G401 (cell line): Measurements from ENCODE around the gene COL4A6. TPM values are rescaled to one million over a fixed set of nuclear protein-coding genes. Genes with fewer than 3 reads are reported as not detected.
"Not testable (repeated sequence)": the region's sequence is repeated elsewhere in the genome, so short reads cannot be mapped to it uniquely, and the experiment has no call there.

ENCODE experiments used
- DNase-seq: peaks from one replicate; pipeline ENCODE4 v3.0.0-alpha.2; 2015; ENCODE audit warnings: low spot score
- in situ Hi-C: cut with HindIII; loops from 2 replicates; pipeline ENCODE4 v1.10.0; 2016; ENCODE audit warnings: low sequenced_read_pairs, mixed read lengths
- total RNA-seq: library from RNA; depleted of rRNA; stranded (reverse); fragments of >200 nt; shearing (Covaris generic); gene quantifications from 2 replicates; pipeline ENCODE4 v1.2.3, GENCODE V29; 2014; rRNA removed

The COL4A6 gene
- not detected in 2 replicates for total RNA-seq

DNA sequence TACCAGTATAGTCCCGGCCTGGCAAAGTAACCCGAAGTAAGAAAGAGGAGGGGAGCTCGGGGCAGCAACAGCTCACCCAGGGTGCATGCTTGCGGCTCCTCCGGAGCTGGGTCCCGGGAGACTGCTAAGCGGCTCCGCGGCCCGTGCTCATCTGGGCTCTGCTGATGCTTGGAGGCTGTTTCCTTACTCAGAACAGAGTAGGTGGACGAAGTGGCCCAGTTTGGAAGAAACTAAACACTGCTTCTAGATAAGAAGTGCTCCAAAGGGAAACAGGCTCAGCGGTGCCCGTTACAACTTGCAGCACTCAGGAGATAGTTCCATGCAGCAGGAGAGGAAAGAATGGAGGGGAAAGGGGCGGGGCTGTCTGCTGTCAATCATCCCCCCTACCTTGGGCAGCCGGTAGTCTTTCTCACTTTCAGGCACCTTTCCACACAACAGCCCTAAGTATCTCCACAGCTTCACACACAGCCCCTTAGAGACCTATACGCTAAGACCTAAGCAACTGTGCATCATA, at the start of gene COL4A6:
Gene COL4A6, minus strand, starts transcription at position 313 of the 514 bp plus-strand sequence. Its CDS starts 226 bp downstream, at position 87.
- in situ Hi-C loops = no loop called here
- DNase-seq = no peak

- no peak for DNase-seq
- in situ Hi-C loops = no loop called here
Measured at GRCh38 chrX:108485960-108486359, 47.7 kb upstream of the COL4A6 start.

- no peak for DNase-seq
- in situ Hi-C loops = no loop called here
Measured at GRCh38 chrX:108484251-108484650, 46.0 kb upstream of the COL4A6 start.

DNA sequence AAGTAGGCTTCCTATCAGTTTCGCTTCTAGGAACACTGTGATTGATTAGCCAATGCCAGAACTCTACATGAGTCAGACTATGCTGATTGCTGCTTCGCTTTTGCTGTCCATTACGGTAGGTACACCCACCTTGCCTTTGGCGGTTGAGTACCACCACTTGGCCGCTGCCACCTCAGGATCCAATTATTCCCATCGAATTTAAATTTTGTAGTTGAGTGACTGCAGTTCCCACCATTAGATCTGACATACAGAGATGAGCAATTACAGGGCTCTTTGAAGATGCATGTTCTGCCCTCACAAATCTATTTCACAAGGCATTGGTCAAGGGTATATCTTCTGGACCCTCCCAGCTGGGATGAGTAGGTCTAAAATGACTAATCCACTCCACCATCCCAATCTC, 43.3 kb upstream of the COL4A6 start:
- in situ Hi-C loops = not testable (repeated sequence)

GRCh38 chrX:108473979-108474378, 35.8 kb upstream of the COL4A6 start:
- in situ Hi-C loops = no loop called here
- no peak for DNase-seq

More for the DNA sequence above, 43.3 kb upstream of the COL4A6 start:
- DNase-seq = not testable (repeated sequence)

- in situ Hi-C loops = no loop called here
- no peak for DNase-seq
Measured at GRCh38 chrX:108468486-108468885, 30.3 kb upstream of the COL4A6 start.

GRCh38 chrX:108464604-108465003, 26.4 kb upstream of the COL4A6 start:
- DNase-seq = no peak
- in situ Hi-C loops = no loop called here

DNA sequence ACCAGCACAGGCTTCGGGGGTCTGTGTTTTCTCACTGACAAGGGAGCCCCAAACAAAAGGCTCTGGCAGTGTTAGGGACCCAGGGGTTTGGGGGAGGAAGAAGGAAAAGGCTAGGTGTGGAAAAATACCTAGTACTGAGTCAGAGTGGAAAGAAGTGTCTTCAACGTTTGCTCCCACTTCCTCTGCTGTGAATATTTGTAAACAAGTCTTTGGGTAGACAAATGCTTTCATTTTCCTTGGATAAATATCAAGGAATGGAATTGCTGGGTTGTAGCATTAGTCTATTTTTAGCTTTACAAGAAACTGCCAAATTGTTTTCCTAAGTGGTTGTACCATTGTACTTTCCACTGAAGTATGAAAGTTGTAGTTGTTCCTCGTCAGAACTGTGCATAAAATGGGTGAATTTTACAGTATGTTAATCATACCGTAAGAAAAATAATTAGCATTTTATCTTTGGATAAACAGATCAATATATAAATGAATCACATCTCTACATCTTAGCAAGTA, 18.8 kb upstream of the COL4A6 start:
- no peak for DNase-seq
- in situ Hi-C loops = no loop called here

DNA sequence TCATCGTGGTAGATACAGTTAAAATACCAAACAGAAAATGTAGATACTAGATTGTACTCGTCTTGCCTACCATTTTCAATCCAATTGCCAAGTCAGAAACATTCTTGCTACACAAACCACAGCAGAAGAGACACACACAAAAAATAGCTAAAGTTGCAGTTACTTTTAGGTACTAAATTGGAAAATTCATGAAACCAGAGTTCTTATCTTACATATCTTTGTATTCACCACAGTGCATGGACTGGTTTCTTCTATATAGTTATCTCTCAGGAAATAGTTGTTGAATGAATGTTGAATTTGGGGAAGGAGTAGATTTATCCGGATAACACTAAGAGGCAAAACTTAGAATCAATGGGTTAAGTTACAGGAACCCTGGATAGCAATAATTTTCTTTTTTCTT, 15.6 kb upstream of the COL4A6 start:
- no peak for DNase-seq
- in situ Hi-C loops = no loop called here

DNA sequence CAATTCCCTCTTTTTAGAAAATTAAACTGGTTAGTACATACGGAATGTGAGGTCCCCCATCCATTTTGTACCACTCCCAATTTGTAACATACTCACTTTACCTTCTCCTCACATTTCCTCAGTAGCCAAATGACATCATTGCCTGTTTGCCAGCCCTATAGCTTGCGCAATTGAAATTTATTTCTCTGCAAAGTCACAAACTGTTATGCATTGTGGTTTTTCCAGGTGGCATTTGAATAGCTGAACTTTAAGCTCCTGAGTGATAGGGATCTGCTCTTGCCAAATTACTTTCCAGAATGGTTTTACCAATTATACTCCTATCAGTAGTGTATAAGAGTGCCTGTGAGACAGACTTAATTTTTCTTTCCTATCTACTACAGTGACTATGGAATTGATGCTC, 9.1 kb upstream of the COL4A6 start:
- in situ Hi-C loops = no loop called here
- no peak for DNase-seq

DNA sequence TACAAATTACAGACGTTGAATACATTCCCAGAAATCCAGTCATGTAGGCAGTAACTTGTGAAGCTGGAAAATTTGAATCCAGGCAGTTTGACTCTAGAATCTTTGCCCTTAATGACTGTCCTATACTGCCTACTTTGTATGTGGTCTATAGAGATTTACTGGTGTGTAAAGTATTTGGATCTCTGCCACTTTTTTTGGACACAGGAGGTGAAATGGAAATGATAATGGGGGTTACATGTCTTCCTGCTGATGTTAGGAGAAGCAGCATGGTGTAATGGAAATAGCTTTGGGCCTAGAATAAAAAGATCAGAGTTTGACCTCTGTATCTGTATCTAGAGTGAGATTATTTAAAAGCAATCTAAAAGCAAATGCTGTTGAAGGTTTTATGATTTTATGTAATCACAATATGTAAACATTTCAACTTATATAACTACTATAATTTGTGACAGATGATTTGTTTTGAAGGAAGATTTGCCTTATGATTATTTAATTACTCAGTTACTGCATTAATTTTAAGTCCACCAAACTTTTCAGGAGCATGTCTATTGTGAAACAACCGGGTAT, 4.8 kb upstream of the COL4A6 start:
- in situ Hi-C loops = no loop called here
- no peak for DNase-seq

DNA sequence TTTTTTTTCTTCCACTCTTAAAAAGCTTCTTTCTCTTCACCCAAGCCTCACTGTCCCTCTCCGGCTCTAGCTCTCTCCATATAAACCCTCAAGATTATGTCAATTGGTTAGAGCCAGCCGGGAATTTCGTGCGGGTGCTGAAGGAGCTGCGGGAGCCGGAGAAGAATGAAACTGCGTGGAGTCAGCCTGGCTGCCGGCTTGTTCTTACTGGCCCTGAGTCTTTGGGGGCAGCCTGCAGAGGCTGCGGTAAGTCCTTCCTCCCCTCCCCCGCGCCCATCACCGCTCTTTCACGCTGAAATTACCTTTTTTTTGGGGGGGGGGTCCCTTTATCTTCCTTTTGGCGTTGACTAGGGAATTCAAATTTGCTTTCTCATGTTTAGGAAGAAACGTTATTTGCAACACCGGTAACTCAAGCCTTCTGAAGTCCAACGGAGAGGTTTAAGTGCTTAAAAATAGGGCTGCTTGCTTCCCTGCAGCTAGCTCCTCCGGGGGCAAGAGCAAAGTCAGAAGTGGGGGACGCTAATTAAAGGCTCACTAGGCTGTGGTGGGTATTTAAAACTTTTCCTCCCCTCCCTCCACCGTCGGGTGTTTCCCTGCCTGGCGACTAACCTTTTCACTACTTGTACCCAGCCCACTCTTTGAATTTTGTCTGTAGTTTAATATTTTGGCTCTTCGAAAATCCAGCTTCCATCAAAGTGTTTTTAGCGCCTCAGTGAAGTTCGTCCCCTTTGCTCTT, 1.9 kb upstream of the COL4A6 start:
- in situ Hi-C loops = no loop called here
- no peak for DNase-seq

DNA sequence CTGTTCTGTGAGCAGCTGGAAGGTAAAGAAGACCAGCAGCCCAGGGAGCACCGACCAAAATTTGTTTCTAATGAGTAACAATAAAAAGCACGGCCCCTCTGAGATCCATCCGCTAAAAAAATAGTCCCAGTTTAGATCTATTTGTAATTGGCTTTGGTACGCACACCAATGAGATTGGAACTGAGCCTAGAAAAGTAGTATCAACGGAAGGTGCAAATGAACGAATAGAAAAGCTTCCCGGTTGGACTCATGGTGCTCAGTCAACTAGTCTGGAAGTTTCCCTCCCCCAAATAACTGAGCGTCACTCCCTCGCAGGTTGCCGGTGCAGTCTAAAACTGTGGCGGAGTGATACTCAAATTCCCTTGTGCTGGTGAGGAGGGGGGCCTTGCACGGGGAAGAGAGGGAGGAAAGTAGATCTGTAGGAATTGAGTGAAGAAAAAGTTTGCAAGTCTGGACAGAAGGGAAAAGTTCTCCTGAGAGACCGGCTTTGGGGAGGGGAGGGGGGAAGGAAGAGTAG, 1.3 kb upstream of the COL4A6 start, which contains the start of gene COL4A5:
Gene COL4A5, plus strand, starts transcription at position 413 of the 517 bp plus-strand sequence. CDS start 288 bp downstream, outside the sequence.
- peak; percentile 1 for DNase-seq
- in situ Hi-C loops = no loop called here

GRCh38 chrX:108437349-108438109, 693 bp downstream of the COL4A6 start:
- in situ Hi-C loops = no loop called here
- no peak for DNase-seq

DNA sequence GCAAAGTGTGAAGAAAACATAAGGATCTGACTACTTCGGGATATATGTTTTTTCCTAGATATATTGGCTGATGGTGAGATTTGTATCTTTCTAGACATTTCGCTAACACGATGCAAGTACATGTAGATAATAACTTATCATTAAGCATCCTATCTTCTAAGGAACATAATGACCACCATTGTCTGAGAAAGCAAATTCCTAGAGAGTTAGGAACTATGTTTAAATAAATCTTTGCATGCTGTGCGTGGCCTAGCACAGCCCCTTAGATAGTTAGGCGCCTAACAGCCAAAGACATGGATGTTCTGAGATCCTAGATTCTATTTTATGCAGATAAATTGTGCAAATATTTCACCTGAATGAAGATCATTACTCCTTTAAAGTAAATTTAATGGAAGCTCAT, 3.0 kb downstream of the COL4A6 start:
- in situ Hi-C loops = no loop called here
- DNase-seq = no peak

- DNase-seq = no peak
- in situ Hi-C loops = no loop called here
Measured at GRCh38 chrX:108426262-108426661, 12.0 kb downstream of the COL4A6 start.

DNA sequence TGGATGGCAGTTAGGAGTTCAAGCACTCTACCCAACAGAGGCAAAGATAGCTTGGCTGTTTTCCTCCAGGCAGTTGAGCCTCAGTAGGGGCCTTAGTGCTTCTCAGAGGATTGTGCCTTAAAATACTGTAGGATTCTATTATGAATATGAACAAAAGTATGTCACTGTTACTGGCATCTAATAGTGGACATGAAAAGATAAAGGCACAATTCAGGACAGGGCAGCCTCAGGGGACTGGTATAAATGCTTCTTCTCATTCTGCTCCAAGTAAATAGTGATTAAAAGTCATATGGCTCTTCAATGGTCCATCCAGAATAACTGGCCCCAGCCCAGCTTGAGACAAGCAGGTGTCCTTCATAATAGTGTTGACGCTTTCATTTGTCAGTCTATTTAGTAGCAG, 17.7 kb downstream of the COL4A6 start:
- in situ Hi-C loops = no loop called here
- no peak for DNase-seq

DNA sequence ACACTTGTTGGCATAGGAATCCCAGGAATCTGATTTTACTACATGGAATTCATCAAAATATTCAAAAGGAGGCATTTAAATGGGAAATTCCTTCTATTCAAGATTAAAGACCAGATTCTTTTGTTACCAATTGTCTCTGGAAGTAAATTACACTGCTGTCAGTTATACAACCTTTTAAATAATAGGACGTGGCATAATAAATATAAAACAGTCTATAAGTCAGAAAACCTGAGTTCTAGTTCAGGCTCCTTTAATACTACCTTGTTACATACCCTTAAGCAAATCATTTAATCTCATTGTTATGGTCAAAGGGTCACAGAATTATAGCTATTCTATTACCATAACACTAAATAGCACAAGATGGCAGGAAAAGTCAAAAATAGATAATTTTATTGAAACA, 18.8 kb downstream of the COL4A6 start:
- in situ Hi-C loops = no loop called here
- no peak for DNase-seq

GRCh38 chrX:108417257-108417656, 21.0 kb downstream of the COL4A6 start:
- in situ Hi-C loops = no loop called here
- no peak for DNase-seq

DNA sequence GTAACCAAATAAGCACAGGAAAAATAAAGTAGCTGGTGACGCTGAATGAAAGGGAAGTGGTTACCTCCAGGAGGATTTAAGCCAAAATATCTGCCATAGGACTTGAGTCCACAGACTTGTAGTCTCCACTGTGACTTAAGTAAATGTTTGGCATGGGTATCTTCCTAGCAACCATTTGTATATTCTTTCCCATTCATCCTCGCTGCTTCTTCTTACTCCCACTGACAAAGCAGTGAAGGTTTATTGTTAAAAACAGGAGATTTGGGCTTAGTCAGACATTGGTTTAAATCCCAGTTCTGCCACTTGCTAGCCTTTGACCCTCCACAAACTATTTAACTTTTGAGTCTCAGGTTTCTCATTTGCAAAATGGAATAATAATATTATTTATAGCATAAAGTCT, 22.3 kb downstream of the COL4A6 start:
- DNase-seq = no peak
- in situ Hi-C loops = no loop called here
